GM21423 (cell line): Measurements from ENCODE around the gene NPAS2.
A peak's percentile ranks its signal among the peaks of the same experiment; 100 is the strongest.

Experiments used
- ATAC-seq: cut with Tn5 transposase; IDR thresholded peaks from one replicate; pipeline ENCODE4 v1.9.1; 2021; ENCODE audit warnings: mild to moderate bottlenecking, moderate library complexity; ENCODE audit not compliant: unreplicated experiment

The NPAS2 gene

GRCh38 chr2:100905132-100905805 is 85.3 kb downstream of the NPAS2 start:
- ATAC-seq, result no peak

- ATAC-seq, result no peak
Measured at GRCh38 chr2:100906131-100906530, 86.2 kb downstream of the NPAS2 start.

GRCh38 chr2:100906679-100907078 is 86.7 kb downstream of the NPAS2 start:
- no peak for ATAC-seq

GRCh38 chr2:100907832-100908231 is 87.9 kb downstream of the NPAS2 start:
- ATAC-seq, result no peak

GRCh38 chr2:100909534-100910081 is 89.7 kb downstream of the NPAS2 start:
- no peak for ATAC-seq

- no peak for ATAC-seq
Measured at GRCh38 chr2:100910111-100910510, 90.2 kb downstream of the NPAS2 start.

- ATAC-seq, result no peak
Measured at GRCh38 chr2:100919316-100919715, 99.4 kb downstream of the NPAS2 start.

GRCh38 chr2:100921685-100922161 is 101.8 kb downstream of the NPAS2 start:
- ATAC-seq, result no peak

- ATAC-seq, result no peak
Measured at GRCh38 chr2:100923461-100924060, 103.6 kb downstream of the NPAS2 start.

- no peak for ATAC-seq
Measured at GRCh38 chr2:100924122-100924519, 104.2 kb downstream of the NPAS2 start.

GRCh38 chr2:100924520-100925451 is 104.8 kb downstream of the NPAS2 start:
- peak; percentile 73 for ATAC-seq

- no peak for ATAC-seq
Measured at GRCh38 chr2:100928235-100928634, 108.3 kb downstream of the NPAS2 start.

- no peak for ATAC-seq
Measured at GRCh38 chr2:100929147-100929546, 109.2 kb downstream of the NPAS2 start.

- no peak for ATAC-seq
Measured at GRCh38 chr2:100934504-100935371, 114.8 kb downstream of the NPAS2 start.

- no peak for ATAC-seq
Measured at GRCh38 chr2:100935372-100935752, 115.4 kb downstream of the NPAS2 start.

GRCh38 chr2:100936070-100936741 is 116.3 kb downstream of the NPAS2 start:
- ATAC-seq, result no peak

GRCh38 chr2:100936972-100937542 is 117.1 kb downstream of the NPAS2 start:
- ATAC-seq, result no peak

- ATAC-seq, result no peak
Measured at GRCh38 chr2:100938031-100939026, 118.4 kb downstream of the NPAS2 start.
